T1000 (cell line): ENCODE data around the gene COL26A1.
"Not testable (repeated sequence)": the region's sequence is repeated elsewhere in the genome, so short reads cannot be mapped to it uniquely, and the experiment has no call there.

ENCODE experiments used
- DNase-seq: peaks from one replicate; lab custom pipeline; 2025; ENCODE audit warnings: mixed read lengths; lab: John Stamatoyannopoulos, UW

Gene COL26A1

DNA sequence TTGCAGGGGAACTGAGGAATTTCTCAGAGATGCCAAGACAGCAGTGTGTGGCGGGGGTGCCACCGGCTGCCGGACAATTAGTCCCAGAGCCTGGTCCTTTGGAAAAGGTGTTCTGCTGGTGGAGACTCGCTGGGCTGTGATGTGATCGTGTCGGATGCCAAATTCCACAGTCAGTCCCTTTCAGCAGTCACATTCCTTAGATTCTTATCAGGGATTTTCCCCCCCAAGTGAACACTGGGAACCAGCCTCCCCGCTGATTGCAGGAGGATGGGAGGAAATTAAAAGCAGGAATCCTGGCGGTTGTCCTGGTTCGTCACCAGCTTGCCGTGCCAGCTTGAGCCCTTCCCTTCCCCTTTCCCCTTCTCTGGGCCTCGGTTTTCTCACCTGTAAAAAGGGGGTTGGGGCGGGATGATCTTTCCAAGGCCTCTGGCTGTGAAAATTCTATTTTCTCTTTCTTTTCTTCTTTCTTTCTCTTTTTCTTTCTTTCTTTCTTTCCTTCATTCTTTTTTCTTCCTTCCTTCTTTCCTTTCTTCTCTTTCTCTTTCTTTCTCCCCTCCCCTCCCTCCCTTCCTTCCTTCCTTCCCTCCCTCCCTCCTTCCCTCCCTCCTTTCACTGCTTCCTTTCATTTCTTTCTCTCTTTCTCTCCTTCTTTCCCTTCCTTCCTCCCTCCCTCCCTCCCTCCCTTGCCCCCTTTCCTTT lies 39.6 kb downstream of the COL26A1 start:
- no peak for DNase-seq

DNA sequence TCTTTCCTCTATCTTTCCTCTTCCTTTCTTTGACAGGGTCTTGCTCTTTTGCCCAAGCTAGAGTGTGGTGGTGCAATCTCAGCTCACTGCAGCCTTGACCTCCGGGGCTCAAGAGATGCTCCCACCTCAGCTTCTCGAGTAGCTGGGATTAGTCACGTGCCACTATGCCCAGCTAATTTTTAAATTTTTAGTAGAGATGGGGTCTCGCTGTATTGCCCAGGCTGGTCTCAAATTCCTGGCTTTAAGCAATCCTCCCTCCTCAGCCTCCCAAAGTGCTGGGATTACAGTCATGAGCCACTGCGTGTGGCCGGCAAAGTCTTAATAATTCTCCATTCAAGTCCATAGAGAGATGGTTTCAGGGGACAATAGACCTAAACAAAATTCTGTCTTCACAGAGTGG lies 40.2 kb downstream of the COL26A1 start:
- DNase-seq = no peak

- DNase-seq = no peak
Measured at GRCh38 chr7:101405474-101406067, 42.9 kb downstream of the COL26A1 start.

DNA sequence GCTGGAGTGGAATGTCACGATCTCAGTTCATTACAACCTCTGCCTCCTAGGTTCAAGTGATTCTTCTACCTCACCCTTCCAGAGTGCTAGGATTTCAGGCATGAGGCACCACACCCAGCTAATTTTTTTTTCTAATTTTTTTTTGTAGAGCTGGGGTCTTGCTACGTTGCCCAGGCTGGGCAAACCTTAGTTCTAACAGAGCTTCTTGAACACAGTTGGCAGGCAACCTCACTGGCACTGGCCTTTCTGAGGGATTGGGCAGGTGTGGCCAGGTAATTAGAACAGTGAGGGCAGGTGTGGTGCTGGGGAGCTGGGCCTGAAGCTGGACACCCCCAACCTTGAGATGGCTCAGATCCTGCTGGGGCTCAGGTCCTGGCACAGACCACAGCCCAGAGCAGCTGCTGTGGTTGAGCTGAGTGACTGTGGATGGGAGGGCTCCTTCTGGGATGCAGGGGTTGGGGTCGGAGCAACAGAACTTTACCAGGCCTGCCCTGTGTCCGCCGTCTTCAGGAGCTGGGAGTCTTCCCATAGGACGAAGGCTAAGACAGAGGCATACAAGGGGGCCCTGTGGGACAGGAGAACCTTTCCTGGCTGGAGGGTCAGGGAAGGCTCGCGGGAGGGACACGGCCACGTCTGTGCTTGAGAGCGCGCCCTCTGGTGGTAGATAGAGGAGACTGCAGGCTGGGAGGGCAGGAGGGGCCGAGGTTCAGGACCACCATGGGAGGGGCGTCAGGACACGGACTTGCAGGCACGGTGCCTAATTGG lies 48.2 kb downstream of the COL26A1 start:
- DNase-seq = no peak

- no peak for DNase-seq
Measured at GRCh38 chr7:101411508-101411874, 48.8 kb downstream of the COL26A1 start.

- DNase-seq = no peak
Measured at GRCh38 chr7:101412976-101413375, 50.3 kb downstream of the COL26A1 start.

GRCh38 chr7:101418694-101419093 lies 56.0 kb downstream of the COL26A1 start:
- DNase-seq = no peak

GRCh38 chr7:101419831-101420230 lies 57.2 kb downstream of the COL26A1 start:
- no peak for DNase-seq

GRCh38 chr7:101420436-101420835 lies 57.8 kb downstream of the COL26A1 start:
- no peak for DNase-seq

GRCh38 chr7:101422356-101423195 lies 59.9 kb downstream of the COL26A1 start:
- no peak for DNase-seq

DNA sequence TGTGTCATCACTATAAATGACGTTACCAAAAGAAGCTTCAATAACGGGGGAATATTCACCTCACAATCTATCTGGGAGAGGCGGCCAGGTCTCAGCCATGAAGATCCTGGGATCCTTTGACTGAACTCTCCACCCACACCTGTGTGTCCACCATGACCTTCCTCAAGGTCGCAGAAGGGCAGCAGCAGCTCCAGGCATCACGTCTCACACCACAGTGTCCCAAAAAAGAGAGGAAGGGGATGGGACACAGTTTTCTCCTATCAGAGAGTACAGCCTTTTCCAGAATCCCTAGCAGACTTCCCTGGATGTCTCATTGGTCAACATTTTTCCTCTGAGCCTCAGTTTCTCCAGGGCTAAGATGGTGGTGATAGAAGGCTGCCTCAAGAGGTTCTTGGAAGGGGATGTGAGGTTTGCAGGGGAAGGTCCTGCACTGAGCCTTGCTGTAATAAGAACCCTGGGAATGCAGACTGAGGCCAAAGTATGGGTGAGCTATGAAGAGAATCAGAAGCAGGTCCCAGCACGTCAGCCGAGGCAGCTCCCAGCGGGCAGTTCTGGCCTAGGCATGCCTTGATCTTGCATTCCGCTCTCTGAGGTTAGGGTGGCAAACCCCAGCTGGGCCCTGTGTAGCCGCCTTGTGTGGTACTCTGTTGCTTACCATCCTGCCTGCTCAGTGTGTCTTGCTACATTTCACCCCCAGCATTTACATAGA lies 63.8 kb downstream of the COL26A1 start:
- no peak for DNase-seq

DNA sequence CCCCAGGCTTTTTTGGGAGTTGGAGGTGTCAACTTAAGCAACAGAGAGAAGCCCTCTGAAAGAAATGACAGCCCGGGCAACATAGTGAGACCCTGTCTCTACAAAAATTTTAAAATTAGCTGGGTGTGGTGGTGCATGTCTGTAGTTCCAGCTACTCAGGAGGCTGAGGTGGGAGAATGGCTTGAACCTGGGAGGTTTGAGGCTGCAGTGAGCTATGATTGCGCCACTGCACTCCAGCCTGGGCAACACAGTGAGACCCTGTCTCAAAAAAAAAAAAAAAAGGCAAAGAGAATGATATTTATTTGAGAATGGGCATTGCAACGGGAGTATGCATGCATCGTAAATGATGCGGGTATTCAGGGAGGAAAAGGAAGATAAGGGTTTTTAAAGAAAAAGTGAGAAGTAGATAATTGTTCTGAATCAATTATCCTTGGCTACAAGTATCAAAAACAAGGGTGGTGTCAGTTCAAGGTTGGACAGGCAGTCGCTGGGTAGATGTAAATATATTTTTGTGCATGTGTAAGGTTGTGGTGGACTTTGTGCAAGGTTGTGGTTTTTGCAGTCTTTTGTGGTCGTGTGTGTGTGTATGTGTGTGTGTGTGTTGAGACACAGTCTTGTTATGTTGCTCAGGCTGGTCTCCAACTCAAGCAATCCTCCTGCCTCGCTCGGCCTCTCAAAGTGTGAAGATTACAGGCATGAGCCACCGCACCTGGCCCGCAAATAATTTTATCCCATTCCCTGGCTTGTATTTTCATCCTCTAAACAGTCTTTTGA lies 65.6 kb downstream of the COL26A1 start:
- no peak for DNase-seq

GRCh38 chr7:101432316-101432715 lies 69.6 kb downstream of the COL26A1 start:
- no peak for DNase-seq

DNA sequence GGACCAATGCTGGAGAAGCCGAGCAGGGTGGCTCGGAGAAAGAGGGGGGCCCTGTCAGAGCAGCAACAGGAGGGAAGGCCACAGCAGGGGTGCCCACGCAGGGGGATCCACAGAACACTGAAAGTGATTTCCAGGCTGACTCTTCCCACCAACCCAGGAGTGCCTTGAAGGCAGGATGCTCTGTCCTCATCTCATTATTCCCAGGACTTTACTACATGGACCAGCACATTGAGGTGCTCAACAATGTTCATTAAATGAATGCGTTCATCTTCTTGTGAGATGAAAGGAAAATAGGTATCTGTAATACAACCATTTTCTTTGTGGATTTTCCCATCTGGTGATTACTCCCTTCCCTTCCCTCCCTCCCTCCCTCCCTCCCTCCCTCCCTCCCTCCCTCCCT lies 71.0 kb downstream of the COL26A1 start:
- no peak for DNase-seq

DNA sequence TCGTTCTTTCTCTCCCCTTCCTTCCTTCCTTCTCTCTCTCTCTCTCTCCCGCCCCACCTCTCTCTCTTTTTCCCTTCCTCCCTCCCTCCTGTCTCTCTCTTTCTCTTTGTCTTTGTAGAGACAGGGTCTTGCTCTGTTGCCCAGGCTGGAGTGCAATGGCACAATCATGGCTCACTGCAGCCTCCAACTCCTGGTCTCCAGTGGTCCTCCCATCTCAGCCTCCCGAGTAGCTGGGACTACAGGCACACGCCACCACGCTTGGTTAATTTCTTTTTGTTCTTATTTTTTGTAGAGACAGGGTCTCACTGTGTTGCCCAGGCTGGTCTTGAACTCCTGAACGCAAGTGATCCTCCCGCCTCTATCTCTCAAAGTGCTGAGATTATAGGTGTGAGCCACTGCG lies 71.5 kb downstream of the COL26A1 start:
- not testable (repeated sequence) for DNase-seq

- DNase-seq = no peak
Measured at GRCh38 chr7:101435461-101436220, 73.0 kb downstream of the COL26A1 start.

DNA sequence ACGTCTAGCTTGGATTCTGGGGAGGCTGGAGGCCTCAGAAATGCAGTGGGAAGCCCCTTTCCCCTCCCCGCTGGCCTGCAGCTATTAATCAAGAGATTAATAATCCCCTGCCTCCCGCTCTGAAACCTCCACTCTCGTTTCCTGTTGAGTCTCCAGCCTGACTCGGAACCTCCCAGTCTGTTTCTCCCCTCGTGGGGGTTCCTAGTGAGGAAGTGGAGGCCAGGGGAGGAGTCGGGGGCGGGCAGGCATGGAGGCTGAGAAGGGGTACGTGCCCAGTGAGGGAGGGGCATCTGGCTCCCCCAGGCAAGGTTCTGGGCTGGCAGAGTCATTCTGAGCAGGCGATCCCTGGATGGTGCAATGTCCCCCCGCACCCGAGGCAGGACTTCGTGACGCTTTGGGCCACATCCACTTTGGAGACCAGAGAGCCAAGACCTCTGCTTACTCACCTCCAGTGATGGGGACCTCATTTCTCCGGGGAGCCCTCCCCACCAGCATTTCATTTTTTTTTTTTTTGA lies 73.6 kb downstream of the COL26A1 start:
- DNase-seq = no peak

DNA sequence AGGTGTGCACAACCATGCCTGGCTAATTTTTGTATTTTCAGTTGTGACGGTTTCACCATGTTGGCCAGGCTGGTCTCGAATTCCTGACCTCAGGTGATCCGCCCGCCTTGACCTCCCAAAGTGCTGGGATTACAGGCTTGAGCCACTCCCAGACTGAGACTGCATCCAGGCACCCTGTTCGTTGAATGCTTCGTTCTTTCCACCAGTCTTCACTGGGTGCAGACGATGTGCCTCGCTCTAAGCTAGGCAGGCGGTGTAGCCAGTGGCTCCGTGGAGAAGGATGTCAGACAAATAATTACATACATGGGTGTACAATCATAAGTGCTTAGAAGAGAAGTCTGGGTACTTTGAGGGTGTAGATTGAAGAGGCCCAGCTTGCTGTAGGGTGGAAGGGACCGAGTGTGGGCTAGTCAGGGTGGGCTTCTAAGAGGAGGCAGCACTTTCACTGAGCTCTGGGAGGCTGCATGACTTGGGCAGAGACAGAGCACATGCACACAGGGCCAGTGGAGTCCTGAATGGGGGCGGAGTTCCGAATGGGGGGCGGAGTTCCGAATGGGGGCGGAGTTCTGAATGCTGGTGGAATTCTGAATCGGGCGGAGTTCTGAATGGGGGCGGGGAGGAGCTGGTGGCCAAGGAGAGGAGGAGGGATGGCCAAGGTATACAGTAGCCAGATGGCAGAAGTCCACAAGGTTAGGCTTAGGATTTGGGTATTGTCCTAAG lies 74.3 kb downstream of the COL26A1 start:
- no peak for DNase-seq

DNA sequence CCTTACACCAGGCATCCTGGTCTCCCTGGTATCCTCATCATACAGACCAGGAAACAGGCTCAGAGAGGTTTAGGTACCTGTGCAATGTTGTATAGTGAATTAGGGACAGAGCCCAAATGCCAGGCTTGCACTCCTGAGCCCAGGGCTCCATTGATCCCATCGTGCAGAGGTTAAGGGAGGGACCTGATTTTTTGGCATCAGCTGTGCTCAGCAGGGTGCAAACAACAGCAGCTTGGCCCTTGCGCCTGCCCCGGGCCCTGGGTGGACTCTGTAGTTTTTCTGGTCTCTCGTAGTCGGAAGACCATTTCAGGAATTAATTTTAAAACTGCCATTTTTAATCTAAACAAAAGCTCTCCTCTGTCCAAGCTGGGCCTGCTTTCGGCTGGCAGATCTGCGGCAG lies 79.2 kb downstream of the COL26A1 start:
- no peak for DNase-seq
